ENCODE results near the gene UMOD.

- TF ChIP-seq CEBPB (IDR thresholded peaks at IDR 0.05) (no peak), TAF1 (IDR thresholded peaks at IDR 0.05; ENCODE audit: low read depth) (no peak), NFIC (IDR thresholded peaks at IDR 0.05) (no peak), FOXM1 (IDR thresholded peaks at IDR 0.05; ENCODE audit: borderline replicate concordance, low read depth) (no peak), CREB1 (IDR thresholded peaks at IDR 0.05; ENCODE audit: low read depth) (no peak), TCF12 (IDR thresholded peaks at IDR 0.05; ENCODE audit: low read depth) (no peak), EP300 (IDR thresholded peaks at IDR 0.05; ENCODE audit: borderline replicate concordance) (no peak), REST (IDR thresholded peaks at IDR 0.05; ENCODE audit: low read depth) (no peak), YY1 (IDR thresholded peaks at IDR 0.05; ENCODE audit: low read depth) (no peak), MAX (IDR thresholded peaks at IDR 0.05) (no peak), RAD21 (IDR thresholded peaks at IDR 0.05; ENCODE audit: low read depth) (no peak), EGR1 (IDR thresholded peaks at IDR 0.05) (no peak)
Measured at GRCh38 chr16:20397468-20398074, 45.1 kb upstream of the UMOD start.

Measured in Ishikawa (cell line).